A549 (cell line): ENCODE data around the gene PRSS35. TPM values are rescaled to one million over a fixed set of nuclear protein-coding genes. Genes with fewer than 3 reads are reported as not detected.
"Not testable (repeated sequence)": the region's sequence is repeated elsewhere in the genome, so short reads cannot be mapped to it uniquely, and the experiment has no call there.

Source experiments
- ATAC-seq, 2 experiments: fragments of 200-7000 bp in 1 of 2; fragments of >200 bp in 1 of 2; cut with Nextera tagmentation in 1 of 2; cut with Tn5 transposase in 1 of 2; 3 replicates each; pipeline versions ENCODE4 v1.8.0 to v1.9.1; 2018 to 2020; ENCODE audit warnings: mild to moderate bottlenecking in 1 of 2, moderate library complexity in 1 of 2
- CTCF ChIA-PET: fragments of 300-600 bp; sonication (Branson Sonifier 250); formaldehyde crosslinking; extraction: SDS; loops from one replicate; lab custom pipeline; 2021; ENCODE audit warnings: antibody characterized with exemption, inconsistent platforms; lab: Yijun Ruan, JAX
- POLR2A ChIA-PET: fragments of 350-600 bp; formaldehyde crosslinking; extraction: SDS; loops from one replicate; lab custom pipeline; 2021; ENCODE audit warnings: antibody characterized with exemption, inconsistent platforms; lab: Yijun Ruan, JAX
- DNase-seq, 2 experiments: peaks; one replicate each; pipeline versions ENCODE4 v3.0.0 to v3.0.0-alpha.2; 2011 to 2016; ENCODE audit warnings: low read depth in 1 of 2, low spot score in 1 of 2
- FAIRE-seq: peaks from 2 replicates; lab custom pipeline; 2011; peaks lifted over from hg19 to GRCh38; lab: Jason Lieb, UNC
- H3K27ac ChIP-seq, 2 experiments: fragments of >200 bp; sonication (Bioruptor Twin); formaldehyde crosslinking; 3 replicates each; pipeline ENCODE4 v1.5.1; 2016 to 2017
- H3K4me1 ChIP-seq: fragments of >200 bp; sonication (Bioruptor Twin); formaldehyde crosslinking; 3 replicates; pipeline ENCODE4 v1.6.1; 2016
- H3K4me2 ChIP-seq: fragments of >200 bp; sonication (Bioruptor Twin); formaldehyde crosslinking; 3 replicates; pipeline ENCODE4 v1.6.1; 2016
- H3K4me3 ChIP-seq: fragments of >200 bp; sonication (Bioruptor Twin); formaldehyde crosslinking; 3 replicates; pipeline ENCODE4 v1.5.1; 2016
- H3K9me3 ChIP-seq: fragments of >200 bp; sonication (Bioruptor Twin); formaldehyde crosslinking; 3 replicates; pipeline ENCODE4 v1.6.1; 2016
- BHLHE40 ChIP-seq: IDR thresholded peaks from 2 replicates; pipeline ENCODE4 v1.6.1; 2012; ENCODE audit warnings: low read depth, low read length, inconsistent platforms
- FOSL2 ChIP-seq, 2 experiments: fragments of 450-650 bp in 1 of 2; fragments of >200 bp in 1 of 2; sonication (Bioruptor Twin) in 1 of 2; formaldehyde crosslinking; IDR thresholded peaks; 2 replicates each; pipeline versions ENCODE4 v1.5.0 to v1.6.1; 2016 to 2020; ENCODE audit warnings: mild to moderate bottlenecking in 1 of 2, moderate library complexity in 1 of 2
- FOXS1 ChIP-seq: fragments of 250-450 bp; sonication (Bioruptor Pico); IDR thresholded peaks from 2 replicates; pipeline ENCODE4 v1.5.0; 2020; ENCODE audit warnings: mild to moderate bottlenecking, moderate library complexity
- HOXA7 ChIP-seq: fragments of 250-450 bp; sonication (Bioruptor Pico); IDR thresholded peaks from 2 replicates; pipeline ENCODE4 v1.5.0; 2020; ENCODE audit warnings: mild to moderate bottlenecking, moderate library complexity
- JUN ChIP-seq, 2 experiments: fragments of >200 bp; sonication (Bioruptor Twin); formaldehyde crosslinking; IDR thresholded peaks; 2 replicates in 1 of 2; 3 replicates in 1 of 2; pipeline ENCODE4 v1.6.1; 2016 to 2017
- KDM1A ChIP-seq: fragments of 200-600 bp; sonication (generic); IDR thresholded peaks from 2 replicates; pipeline ENCODE4 v1.6.1; 2016; ENCODE audit warnings: low read depth, mild to moderate bottlenecking
- KDM5A ChIP-seq: fragments of 200-600 bp; sonication (generic); IDR thresholded peaks from 2 replicates; pipeline ENCODE4 v1.6.1; 2016; ENCODE audit warnings: antibody characterized with exemption, mild to moderate bottlenecking
- MAFK ChIP-seq: fragments of 450-650 bp; IDR thresholded peaks from 2 replicates; pipeline ENCODE4 v1.6.1; 2014; ENCODE audit not compliant: partially characterized antibody
- MAZ ChIP-seq: fragments of 150-350 bp; IDR thresholded peaks from 2 replicates; pipeline ENCODE4 v1.6.1; 2014; ENCODE audit warnings: antibody characterized with exemption, low read depth, low read length, borderline replicate concordance
- MYC ChIP-seq: IDR thresholded peaks from 2 replicates; pipeline ENCODE4 v1.6.1; 2012; ENCODE audit warnings: mild to moderate bottlenecking, inconsistent platforms, low read length, improper control_type of control experiment, borderline replicate concordance
- NFE2L2 ChIP-seq: fragments of 150-350 bp; conservative IDR thresholded peaks from 2 replicates; pipeline ENCODE4 v1.6.1; 2014; ENCODE audit warnings: low read length
- PBX3 ChIP-seq: IDR thresholded peaks from 2 replicates; pipeline ENCODE4 v1.6.1; 2012
- POLR2A ChIP-seq: IDR thresholded peaks from 2 replicates; pipeline ENCODE4 v1.6.1; 2012; ENCODE audit warnings: mild to moderate bottlenecking, low read length
- RAD21 ChIP-seq, 2 experiments: fragments of >200 bp in 1 of 2; sonication (Bioruptor Twin) in 1 of 2; formaldehyde crosslinking in 1 of 2; IDR thresholded peaks in 1 of 2; conservative IDR thresholded peaks in 1 of 2; 2 replicates in 1 of 2; 3 replicates in 1 of 2; pipeline ENCODE4 v1.6.1; 2012 to 2018; ENCODE audit warnings: inconsistent platforms in 1 of 2
- RCOR1 ChIP-seq: fragments of 150-350 bp; IDR thresholded peaks from 2 replicates; pipeline ENCODE4 v1.6.1; 2014; ENCODE audit warnings: antibody characterized with exemption, low read length, low read depth
- SMC3 ChIP-seq: fragments of >200 bp; sonication (Bioruptor Twin); formaldehyde crosslinking; IDR thresholded peaks from 3 replicates; pipeline ENCODE4 v1.6.1; 2018; ENCODE audit warnings: inconsistent platforms
- TFCP2L1 ChIP-seq: fragments of 250-450 bp; sonication (Bioruptor Pico); IDR thresholded peaks from 2 replicates; pipeline ENCODE4 v1.5.0; 2021; ENCODE audit warnings: mild to moderate bottlenecking
- ZFP36 ChIP-seq: fragments of 450-650 bp; IDR thresholded peaks from 2 replicates; pipeline ENCODE4 v1.6.1; 2014; ENCODE audit warnings: borderline replicate concordance; ENCODE audit not compliant: partially characterized antibody
- ZSCAN20 ChIP-seq: fragments of 250-450 bp; sonication (Bioruptor Pico); IDR thresholded peaks from 2 replicates; pipeline ENCODE4 v1.8.0; 2022; ENCODE audit warnings: mild to moderate bottlenecking, moderate library complexity
- WGBS: methylation state at CpG from one replicate; pipeline ENCODE4 v1.1.6; 2017; ENCODE audit errors: missing lambda C conversion rate; 5-methylcytosine and 5-hydroxymethylcytosine counted together
- polyA plus RNA-seq, 4 experiments: library from polyadenylated mRNA; depleted of rRNA in 3 of 4; stranded (reverse); fragments of >200 nt; fragmentation: RNase III in 1 of 4; extraction: RNeasy Plus Mini Kit Qiagen cat#74134 plus additional on column Dnase treatment in 1 of 4; gene quantifications; 2 replicates in 3 of 4; 3 replicates in 1 of 4; pipeline ENCODE4 v1.2.3, GENCODE V29; 2011 to 2017
- TF ChIP-seq, protein P1 (sequence below): fragments of >200 bp; sonication (Bioruptor Twin); formaldehyde crosslinking; IDR thresholded peaks from 3 replicates; pipeline ENCODE4 v1.5.1; 2016

The PRSS35 gene
- polyA plus RNA-seq, 2 of the 4 experiments (the other 2 are of a cell fraction): 0.61 to 1.9 TPM

GRCh38 chr6:83551748-83552147 lies 39.4 kb downstream of the PRSS35 start:
- POLR2A ChIA-PET, H3K4me1 ChIP-seq, DNase-seq, H3K4me2 ChIP-seq, ATAC-seq, CTCF ChIA-PET, H3K4me3 ChIP-seq, H3K27ac ChIP-seq, FAIRE-seq, H3K9me3 ChIP-seq: not testable (repeated sequence)
- 48% methylated on average over 4 of the region's 4 CpGs for WGBS

- TF ChIP-seq SMC3 (no peak), NFE2L2 (no peak), MYC (no peak), POLR2A (no peak), FOSL2 (IDR thresholded peaks at IDR 0.05) (no peak), FOSL2 (CRISPR knock-in tag; IDR thresholded peaks at IDR 0.05) (no peak), ZFP36 (no peak), FOXS1 (CRISPR knock-in tag) (no peak), ZSCAN20 (no peak), MAFK (no peak), TFCP2L1 (no peak), RAD21 (conservative IDR thresholded peaks at IDR 0.05 in 1 of 2, IDR thresholded peaks at IDR 0.05 in 1 of 2) (no peak), BHLHE40 (no peak), KDM1A (no peak)
- TF ChIP-seq, protein P1, sequence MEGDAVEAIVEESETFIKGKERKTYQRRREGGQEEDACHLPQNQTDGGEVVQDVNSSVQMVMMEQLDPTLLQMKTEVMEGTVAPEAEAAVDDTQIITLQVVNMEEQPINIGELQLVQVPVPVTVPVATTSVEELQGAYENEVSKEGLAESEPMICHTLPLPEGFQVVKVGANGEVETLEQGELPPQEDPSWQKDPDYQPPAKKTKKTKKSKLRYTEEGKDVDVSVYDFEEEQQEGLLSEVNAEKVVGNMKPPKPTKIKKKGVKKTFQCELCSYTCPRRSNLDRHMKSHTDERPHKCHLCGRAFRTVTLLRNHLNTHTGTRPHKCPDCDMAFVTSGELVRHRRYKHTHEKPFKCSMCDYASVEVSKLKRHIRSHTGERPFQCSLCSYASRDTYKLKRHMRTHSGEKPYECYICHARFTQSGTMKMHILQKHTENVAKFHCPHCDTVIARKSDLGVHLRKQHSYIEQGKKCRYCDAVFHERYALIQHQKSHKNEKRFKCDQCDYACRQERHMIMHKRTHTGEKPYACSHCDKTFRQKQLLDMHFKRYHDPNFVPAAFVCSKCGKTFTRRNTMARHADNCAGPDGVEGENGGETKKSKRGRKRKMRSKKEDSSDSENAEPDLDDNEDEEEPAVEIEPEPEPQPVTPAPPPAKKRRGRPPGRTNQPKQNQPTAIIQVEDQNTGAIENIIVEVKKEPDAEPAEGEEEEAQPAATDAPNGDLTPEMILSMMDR: no peak
- FAIRE-seq: no peak
- ChIA-PET CTCF (interaction anchor here (0.8 kb wide), 1 partner anchor 21 kb away, joined by 3 read pairs; no protein-coding TSS in a partner anchor), POLR2A (no interaction called here)
- H3K27ac ChIP-seq: no peak overlapping the region
- H3K4me2 ChIP-seq: no peak overlapping the region
- DNase-seq: no peak
- H3K9me3 ChIP-seq: no peaks in the 10 kb centered on the region
- ATAC-seq: no peak
- H3K4me1 ChIP-seq: no peaks in the 10 kb centered on the region
- H3K4me3 ChIP-seq: no peak overlapping the region
Measured at GRCh38 chr6:83556871-83557270, 44.5 kb downstream of the PRSS35 start.

DNA sequence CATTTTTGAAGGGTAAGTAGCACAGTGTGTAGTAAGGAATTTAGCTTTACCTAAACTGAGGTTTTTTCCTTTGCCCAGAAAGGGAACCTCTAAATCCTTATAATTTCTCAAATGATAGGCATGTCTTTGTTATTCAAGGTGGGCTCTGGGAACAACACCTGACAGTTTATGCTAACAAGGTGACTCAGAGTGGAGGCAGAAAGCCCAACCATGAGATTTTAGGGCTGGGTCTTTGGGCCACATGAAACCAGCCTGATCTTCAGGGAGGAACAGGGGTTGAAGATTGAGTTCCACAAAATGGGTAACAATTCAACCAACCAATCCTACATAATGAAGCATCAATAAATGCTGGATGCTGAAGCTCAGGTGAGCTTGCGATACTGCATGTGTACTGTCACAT lies 46.6 kb downstream of the PRSS35 start:
- H3K4me2 ChIP-seq: no peak overlapping the region
- H3K9me3 ChIP-seq: no peaks in the 10 kb centered on the region
- POLR2A ChIA-PET: no interaction called here
- H3K27ac ChIP-seq: no peak overlapping the region
- CTCF ChIA-PET: no interaction called here
- DNase-seq (no peak), FAIRE-seq (no peak), ATAC-seq (no peak)
- no peak overlapping the region for H3K4me3 ChIP-seq
- TF ChIP-seq MAZ (no peak), JUN (IDR thresholded peaks at IDR 0.05) (no peak), KDM5A (no peak), RCOR1 (no peak), HOXA7 (no peak), ZSCAN20 (no peak), PBX3 (no peak), KDM1A (no peak)
- TF ChIP-seq, protein P1: no peak
- WGBS: 100% methylated on average over 1 of the region's 1 CpG
- H3K4me1 ChIP-seq: no peaks in the 10 kb centered on the region

GRCh38 chr6:83571663-83572185 lies 59.4 kb downstream of the PRSS35 start:
- FAIRE-seq, CTCF ChIA-PET, H3K27ac ChIP-seq, H3K4me3 ChIP-seq, ATAC-seq, DNase-seq, POLR2A ChIA-PET, H3K4me1 ChIP-seq, H3K9me3 ChIP-seq, H3K4me2 ChIP-seq: not testable (repeated sequence)
- WGBS: 48% methylated on average over 4 of the region's 4 CpGs
